NCI-H446 treated with DMSO at 0.1 percent for 48 hours (cell line): ENCODE data around the gene ZNF418.
"Not testable (repeated sequence)": the region's sequence is repeated elsewhere in the genome, so short reads cannot be mapped to it uniquely, and the experiment has no call there.

Source experiments
- DNase-seq: peaks from one replicate; lab custom pipeline; 2025; lab: John Stamatoyannopoulos, UW

The ZNF418 gene

DNA sequence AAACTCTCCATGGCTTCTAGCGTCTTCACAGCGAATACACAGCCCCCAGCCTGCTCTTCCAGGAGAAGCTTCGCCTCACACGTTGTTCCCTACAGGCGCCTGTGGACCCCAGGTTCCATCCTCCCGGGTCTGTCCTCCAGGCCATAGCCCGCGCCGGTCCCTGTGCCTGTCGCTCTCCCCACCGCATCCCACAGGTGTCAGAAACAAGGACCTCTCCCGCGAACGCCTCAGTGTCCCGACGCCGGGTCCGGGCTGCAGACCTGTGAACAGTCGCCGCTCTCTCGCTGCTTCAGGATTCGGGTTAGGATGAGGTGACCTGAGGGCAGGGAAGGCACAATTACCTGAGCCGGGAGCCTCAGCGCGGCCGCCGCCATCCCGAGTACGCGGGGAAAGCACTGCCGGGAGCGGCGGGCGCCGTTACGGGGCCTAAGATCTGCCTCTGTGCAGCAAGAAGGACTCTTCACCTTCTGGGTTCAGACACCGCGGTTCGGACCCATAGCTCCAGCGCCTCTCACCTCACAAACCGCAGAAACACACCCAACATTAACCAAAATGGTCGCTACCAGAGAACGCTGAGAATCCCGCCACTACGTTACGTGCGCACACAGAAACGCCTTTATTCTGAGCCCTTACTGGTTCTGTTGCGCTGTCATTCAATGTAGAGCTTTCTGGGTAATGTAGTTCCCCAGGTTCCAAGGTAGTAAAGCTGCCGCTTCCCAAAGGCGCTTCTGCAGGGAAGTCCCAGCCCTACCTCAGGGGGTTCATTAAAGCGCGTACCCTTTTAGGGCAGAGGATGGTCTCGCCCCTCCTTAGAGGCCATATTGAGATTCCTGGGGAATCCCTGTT lies at the start of gene ZNF418:
Gene ZNF418, minus strand, starts transcription at position 583 of the 846 bp plus-strand sequence. CDS start 1,580 bp downstream, outside the sequence.
- DNase-seq, result no peak

DNA sequence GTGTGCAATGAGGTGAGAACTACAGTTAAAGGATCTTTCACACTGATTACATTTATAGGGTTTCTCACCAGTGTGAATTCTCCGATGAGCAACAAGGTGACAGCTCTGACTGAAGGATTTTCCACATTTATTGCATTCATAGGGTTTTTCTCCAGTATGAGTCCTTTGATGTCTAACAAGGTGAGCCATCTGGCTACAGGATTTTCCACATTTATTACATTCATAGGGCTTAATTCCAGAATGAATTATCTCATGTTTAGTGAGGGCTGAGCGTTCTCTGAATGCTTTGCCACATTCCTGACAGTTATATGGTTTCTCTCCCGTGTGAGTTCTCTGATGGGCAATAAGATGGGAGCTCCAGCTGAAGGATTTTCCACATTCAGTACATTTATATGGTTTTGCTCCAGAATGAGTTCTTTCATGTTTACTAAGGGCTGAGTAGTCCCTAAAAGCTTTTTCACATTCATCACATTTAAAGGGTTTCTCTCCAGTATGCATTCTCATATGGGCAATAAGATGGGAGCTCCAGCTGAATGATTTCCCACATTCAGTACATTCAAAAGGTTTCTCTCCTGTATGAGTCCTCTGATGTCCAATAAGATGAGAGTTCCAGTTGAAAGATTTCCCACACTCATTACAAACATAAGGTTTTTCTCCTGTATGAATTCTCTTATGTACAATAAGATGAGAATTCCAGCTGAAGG lies 43.5 kb upstream of the ZNF418 start:
- no peak for DNase-seq

DNA sequence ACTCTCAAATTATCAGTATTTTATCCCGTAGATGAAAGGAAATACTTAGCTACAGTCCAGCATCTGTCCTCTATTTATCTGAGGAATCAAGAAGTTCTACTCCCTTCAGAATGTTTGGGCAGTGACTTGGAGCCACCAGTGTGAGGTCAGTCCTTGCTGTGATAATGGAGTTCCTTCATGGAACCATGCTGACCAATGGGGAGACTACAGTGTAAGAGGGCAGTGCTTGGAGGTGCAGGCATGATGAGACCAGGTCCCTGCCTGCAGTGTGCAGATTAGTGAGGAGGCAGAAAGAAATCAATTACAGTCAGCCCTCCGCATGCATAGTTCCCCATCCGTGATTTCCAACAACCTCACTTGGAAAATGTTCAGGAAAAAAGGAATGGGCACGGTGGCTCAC lies 39.2 kb upstream of the ZNF418 start, which contains the start of gene C19orf18:
Gene C19orf18, minus strand, starts transcription at position 101 of the 400 bp plus-strand sequence. CDS start 102 bp downstream, outside the sequence.
- DNase-seq, result no peak

DNA sequence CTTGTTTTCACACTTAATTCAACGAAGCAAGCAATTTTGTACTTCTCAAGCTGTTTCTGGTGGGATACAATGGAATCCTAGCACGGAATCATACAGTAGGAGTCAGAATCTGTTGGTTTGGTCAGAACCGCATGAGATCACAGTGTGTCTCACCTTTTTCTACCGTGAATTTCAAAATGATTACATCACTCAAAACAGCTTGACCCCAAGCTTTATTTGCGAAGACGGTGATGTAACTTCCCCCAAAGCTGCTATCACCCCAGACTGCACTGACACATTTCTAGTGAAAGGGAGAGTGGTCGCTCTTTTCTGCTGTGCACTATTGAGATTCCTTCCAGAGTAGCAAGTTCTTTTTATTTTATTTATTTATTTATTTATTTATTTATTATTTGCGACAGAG lies 29.6 kb upstream of the ZNF418 start:
- DNase-seq, result no peak

DNA sequence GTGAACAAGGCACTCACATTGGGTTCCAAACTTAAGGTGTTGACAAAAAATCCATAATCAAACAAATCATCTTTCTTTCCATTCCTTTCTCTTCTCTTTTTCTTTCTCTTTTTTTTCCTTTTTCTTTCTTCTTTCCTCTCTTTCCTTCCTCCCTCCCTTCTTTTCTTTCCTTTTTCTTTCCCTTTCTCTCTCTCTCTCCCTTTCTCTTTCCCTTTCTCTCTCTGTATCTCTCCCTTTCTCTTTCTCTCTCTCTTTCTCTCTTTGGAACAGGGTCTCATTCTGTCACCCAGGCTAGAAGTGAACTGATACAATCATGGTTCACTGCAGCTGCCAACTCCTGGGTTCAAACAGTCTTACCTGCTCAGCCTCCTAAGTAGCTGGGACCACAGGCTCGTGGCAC lies 26.6 kb upstream of the ZNF418 start:
- no peak for DNase-seq

DNA sequence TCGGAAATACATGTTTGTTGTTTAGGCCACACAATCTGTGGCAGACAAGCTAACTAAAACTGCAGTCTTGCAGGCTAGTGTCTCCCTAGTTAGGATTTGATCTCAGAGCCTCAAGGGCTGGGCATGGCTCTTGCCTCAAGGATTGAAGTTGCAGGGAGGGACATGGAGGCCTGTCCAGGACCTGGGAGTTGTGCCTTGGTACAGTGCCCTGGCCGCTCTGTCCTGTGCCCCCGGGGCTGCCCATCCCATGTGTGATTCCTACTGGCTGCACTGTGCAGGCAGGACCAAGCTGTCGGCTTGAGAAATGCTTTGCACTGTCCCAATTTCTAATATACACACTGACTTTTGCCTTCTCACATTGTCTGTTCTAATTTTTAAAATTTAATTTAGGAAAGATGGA lies 19.8 kb upstream of the ZNF418 start:
- DNase-seq, result no peak

DNA sequence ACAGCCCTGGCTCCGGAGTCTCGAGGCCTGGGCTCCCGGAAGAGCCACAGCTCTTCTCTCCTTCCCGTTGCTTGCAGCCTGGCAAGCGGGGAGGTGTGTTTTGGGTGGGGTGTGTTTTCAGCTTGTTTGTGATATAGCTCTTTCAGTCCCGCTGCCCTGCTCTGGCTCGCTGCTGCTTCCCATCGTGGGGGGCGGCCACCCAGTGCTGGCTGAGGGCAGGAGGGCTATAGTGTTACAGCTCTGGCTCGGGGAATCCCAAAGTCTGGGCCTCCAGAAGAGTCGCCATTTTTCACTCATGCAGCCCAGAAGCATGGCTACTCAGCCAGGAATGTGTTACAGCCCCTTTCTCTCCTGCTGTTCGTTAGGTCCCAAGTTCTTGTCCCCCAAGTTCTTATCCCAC lies 14.5 kb upstream of the ZNF418 start:
- no peak for DNase-seq

DNA sequence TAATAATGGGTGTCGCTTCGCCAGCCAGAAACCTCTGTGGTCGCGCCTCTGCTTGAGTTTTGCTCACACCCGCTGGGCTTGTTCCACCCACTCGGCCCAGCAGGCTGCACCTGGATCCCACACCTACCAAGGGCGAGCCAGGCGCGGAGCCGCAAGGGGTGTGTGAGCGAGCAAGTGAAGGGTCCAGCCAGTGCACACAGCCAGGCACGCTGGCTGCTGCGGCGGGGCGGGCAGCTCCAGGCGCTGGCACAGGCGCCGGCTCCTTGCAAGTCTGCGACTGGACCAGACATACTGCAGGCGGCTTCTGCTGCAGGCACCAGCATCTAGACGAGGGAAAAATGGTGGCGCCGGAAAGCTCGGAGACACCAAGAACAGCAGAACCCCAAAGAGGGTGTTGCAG lies 14.1 kb upstream of the ZNF418 start:
- no peak for DNase-seq

DNA sequence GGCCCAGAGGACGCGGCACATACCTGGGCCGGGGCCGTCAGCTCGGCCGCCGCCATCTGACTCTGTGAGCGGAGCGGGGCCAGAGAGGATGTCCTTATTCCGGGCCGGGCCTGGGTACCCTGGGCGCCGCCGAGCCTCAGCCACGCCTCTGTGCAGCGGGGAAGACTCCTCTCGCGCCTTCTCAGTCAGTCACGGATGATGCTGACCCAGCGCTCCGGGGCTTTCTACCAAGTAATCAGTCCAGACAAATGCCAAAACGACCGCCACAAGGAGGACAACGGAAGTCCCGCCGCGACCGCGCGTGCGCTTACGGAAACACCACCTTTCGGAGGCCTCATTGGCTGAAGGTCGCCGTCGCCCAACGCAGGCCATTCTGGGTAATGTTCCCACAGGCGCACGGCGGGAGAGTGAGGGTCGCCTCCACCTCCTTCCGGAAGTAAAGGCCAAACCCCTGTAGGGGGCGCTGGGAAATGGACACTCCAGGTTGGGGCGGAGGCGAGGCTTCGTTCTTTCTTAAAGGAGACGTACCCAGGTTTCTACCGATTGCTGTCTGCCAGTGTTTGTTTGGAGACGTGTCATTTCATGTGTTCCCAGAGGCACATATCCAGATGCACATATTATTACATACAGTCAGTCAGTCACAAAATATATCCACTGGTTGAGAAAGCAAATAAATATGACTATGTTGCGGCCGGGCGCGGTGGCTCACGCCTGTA lies 12.4 kb upstream of the ZNF418 start, which contains the start of gene ZNF256:
Gene ZNF256, minus strand, starts transcription at position 288 of the 716 bp plus-strand sequence. Its CDS starts 232 bp downstream, at position 56.
- DNase-seq, result peak; percentile 8

DNA sequence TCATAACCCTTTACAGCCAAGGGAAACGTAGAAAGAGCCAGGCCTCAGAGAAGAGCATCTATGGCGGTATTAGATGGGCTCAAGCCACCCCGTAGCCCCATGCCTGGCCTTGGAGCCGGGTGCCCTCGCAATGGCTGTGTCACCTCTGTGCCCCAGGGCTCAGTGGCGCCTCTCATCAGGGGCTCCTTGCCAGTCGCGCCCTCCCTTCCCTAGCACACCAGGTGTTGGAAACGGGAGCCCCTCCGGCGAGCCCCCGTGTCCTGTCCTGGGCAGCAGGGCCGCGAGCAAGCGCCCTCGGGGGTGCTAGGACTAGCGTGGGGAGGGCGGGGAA lies 11.9 kb upstream of the ZNF418 start:
- DNase-seq, result no peak

DNA sequence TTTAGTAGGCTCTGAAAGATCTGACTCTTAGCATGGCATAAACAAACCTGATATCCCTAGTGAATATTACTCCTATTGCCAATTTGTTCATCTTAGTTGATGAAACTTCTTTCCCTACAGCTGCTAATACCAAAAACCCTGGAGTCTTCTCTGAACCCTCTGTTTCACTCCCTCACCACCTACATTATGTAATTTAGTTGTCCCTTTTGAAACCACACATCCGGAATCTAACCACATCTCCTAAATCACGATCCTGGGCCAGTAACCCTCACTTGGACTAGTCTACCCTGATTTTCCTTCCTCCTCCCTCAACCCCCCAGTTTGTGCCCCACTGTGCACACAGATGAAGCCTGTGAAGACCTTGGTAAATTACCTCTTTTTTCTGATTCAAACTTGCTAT lies 11.1 kb upstream of the ZNF418 start:
- DNase-seq, result no peak

DNA sequence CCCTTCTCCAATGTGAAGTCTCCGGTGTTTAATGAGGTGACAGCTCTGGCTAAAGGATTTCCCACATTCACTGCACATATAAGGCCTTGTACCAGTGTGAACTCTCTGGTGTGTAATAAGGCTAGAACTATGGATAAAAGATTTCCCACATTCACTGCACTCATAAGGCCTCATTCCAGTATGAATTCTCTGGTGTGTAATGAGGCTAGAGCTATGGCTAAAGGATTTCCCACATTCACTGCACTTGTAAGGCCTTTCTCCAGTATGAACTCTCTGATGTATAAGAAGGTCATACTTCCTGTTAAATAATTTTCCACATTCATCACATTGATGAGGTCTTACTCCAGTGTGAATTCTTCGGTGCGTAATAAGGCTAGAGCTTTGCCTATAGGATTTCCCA lies 6.4 kb upstream of the ZNF418 start:
- no peak for DNase-seq

DNA sequence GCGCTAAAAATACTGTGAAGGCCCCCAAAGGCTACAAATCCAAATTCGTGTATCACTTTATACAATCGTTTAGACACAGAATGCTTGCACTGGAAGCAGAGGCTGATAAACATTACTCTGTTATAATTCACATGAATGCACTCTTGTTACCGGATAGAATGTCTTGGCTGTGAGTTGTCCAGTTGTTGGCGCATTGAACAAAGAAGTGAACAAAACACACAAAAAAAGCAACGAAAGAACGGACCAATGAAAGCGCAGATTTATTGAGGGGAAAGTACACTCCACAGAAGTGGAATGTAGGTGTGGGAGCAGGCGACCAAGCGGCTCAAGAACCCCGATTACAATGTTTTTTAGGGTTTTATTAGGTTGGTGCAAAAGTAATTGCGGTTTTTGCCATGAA lies 529 bp upstream of the ZNF418 start:
- DNase-seq, result no peak

DNA sequence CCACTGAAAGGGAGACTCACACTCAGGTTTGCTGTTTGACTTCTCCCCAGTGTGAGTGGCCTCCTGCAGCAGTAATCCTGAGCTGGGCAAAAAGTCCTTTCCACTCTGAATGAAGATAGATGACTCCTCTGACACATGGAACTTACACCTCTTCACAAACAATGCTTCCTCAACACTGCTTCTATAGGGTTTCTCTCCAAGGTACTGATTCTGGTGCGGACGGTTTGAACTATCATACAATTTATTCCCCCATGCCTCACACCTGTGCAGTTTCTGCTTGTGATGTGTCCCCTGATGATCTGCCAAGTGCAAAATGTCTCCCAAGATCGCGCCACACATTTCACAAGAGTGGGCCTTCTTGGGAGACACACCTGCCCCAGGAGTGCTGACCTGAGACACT lies 7.6 kb downstream of the ZNF418 start:
- DNase-seq, result no peak

DNA sequence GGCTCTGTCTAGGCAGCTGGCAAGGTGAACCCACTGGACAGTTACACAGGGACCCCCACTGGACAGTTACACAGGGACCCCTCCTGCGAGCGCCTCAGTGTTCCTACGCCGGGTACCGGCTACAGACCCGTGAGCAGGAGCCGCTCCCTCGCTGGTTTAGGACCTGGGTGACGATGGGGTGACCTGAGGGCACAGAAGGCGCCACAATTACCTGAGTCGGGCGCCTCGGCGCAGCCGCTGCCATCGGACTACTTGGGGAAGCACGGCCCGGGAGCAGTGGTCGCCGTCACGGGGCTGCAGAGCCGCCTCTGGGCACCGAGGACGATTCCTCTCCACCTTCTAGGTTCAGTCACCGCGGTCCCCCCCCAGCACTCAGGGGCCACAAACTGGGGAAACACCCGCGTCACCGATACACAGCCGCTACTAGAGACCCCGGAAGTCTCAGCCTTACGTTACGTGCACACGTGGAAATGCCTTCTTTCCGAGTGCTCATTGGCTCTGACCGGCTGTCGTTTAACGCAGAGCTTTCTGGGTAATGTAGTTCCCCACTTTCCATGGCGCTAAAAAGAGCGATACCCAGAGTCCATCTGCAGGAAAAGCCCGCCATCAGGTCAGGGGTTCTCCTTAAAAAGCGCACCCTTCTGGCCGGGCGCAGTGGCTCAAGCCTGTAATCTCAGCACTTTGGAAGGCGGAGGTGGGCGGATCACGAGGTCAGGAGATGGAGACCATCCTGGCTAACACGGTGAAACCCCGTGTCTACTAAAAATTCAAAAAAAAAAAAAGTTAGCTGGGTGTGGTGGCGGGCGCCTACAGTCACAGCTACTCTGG lies 18.8 kb downstream of the ZNF418 start, which contains the start of gene ZNF417:
Gene ZNF417, minus strand, starts transcription at position 425 of the 828 bp plus-strand sequence. Its CDS starts 181 bp downstream, at position 244.
- DNase-seq, result peak; percentile 92

DNA sequence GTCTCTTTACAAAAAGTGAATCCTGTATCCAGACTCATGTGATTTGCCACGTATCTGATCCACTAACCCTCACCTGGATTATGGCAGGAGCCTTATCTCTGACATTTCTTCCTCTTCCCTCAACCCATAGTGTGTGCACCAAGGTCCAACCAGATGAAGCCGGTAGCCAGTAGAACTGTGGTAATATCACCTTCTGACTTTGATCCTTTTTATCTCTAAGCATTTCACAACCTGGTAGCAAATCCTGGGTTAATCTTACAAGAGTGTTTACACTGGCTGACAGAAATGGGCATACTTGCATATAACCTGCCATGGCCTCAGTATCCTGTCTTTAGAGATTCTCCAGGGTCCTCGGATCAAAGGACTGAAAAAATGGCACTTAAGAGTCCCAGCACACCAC lies 20.7 kb downstream of the ZNF418 start:
- DNase-seq, result no peak

DNA sequence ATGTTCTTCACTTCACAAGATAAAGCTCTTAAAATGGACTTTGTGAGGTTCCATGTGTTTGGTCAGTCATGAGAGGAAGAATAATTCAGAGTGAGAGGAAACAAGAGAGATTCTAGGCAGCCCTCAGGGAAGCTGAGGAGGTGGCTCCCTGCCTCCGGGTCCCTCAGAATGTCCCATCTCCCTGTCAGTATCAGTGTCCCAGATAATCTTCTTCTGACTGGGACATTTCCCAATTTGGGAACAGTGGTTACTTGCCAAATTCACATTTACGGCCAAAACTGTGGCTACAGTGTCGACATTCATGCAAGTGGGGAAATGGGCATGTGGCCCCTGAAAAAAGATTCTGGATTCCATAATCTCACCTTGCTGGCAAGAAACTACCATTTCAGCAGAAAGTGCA lies 27.8 kb downstream of the ZNF418 start:
- DNase-seq, result no peak

DNA sequence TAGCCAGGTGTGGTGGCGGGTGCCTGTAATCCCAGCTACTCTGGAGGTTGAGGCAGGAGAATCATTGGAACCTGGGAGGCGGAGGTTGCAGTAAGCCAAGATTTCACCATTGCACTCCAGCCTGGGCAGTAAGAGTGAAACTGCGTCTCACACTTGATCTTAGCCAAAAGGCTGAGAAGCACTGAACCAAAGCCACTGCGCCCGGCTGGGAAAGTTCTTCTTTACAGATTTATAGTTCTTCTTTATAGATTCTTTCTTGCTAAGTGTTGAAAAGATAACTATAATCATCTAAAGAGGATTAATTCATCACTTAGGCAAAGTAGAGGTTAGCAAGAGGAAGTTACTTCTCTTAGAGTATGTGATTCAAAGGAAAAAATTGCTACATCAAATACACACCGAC lies 29.9 kb downstream of the ZNF418 start:
- DNase-seq, result no peak

DNA sequence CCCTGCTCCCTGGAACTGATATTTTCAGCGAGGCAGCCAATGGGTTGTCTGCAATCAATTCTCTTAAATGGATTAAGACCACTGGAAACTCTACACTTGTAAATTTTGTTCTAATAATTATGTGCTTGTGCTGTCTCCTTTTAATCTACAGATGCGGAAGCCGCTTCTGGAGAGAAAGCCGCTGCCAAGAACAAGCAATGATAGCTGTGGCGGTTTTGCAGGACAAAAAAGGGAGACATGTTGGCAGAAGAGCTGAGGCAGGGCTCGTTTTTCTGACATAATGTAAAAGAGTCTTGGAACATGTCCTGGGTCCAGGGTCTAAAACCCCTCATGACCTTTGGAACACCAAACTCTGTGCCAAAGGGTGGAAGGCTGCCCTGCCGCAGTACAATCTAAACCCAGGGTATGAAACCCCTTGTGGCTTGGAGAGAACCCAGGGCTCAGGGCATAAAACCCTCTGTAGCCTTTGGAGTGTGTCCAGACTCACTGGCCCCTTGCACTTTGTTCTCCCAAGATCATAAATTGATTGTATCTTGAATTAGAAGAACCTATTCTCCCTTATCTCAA lies 31.5 kb downstream of the ZNF418 start:
- no peak for DNase-seq

DNA sequence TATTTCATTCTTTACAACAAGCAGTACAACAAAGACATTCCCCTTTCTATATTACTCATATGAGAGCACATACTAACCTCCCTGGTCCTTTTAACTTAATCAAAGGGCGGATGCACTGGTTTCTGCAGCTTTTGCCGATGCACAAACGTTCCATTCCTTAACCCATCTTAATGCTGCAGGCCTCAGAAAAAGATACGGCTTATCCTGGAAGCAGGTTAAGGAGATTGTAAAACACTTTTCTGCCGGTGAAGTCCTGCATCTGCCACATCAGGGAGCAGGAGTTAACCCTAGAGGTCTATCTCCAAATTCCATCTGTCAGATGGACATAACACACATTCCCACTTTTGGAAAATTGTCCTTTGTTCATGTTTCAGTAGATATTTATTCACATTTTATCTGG lies 34.9 kb downstream of the ZNF418 start:
- no peak for DNase-seq

DNA sequence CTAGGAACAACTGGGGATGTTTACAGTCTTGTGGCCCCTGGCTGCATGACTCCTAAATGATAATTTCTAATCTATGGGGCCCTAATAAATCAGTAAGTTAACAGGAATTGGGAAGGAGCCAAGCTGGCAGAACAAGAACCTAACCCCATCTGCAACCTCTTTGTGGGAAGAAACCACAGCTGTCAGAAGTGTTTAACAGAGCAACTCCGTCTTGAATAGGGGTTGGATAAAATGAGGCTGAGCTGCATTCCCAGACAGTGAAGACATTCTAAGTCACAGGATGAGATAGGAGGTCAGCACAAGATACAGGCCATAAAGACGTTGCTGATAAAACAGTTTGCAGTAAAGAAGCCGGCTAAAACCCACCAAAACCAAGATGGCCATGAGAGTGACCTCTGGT lies 44.5 kb downstream of the ZNF418 start:
- DNase-seq, result not testable (repeated sequence)
